ENCODE measurements around the gene MLPH. TPM values are rescaled to one million over a fixed set of nuclear protein-coding genes. Genes with fewer than 3 reads are reported as not detected.

Gene MLPH
- total and polyA plus RNA-seq, 4 donors = 2.3 to 10.1 (median 3.9) TPM

- ATAC-seq (ENCODE audit: low FRiP score) (peak; percentile 50), DNase-seq (no peak)
- H3K36me3 ChIP-seq (ENCODE audit: control insufficient read depth in 1 of 2, insufficient read depth in 2 of 2, low read length in 1 of 2) = no peaks in the 10 kb centered on the region
- H3K27ac ChIP-seq (ENCODE audit: low read depth in 1 of 2, low read length in 2 of 2) = no peak overlapping the region
- no peaks in the 10 kb centered on the region for H3K27me3 ChIP-seq (ENCODE audit: control insufficient read depth in 1 of 2, insufficient read depth in 2 of 2, low read length in 1 of 2)
- H3K4me1 ChIP-seq (ENCODE audit: control insufficient read depth in 1 of 2, insufficient read depth in 2 of 2, low read length in 2 of 2) = no peaks in the 10 kb centered on the region
- no peak overlapping the region for H3K4me3 ChIP-seq (ENCODE audit: low read length in 2 of 2)
- WGBS, 2 donors = 92 to 95% methylated on average over 17 of the region's 17 CpGs
- no peaks in the 10 kb centered on the region for H3K9me3 ChIP-seq (ENCODE audit: control insufficient read depth, low read length)
- intact Hi-C loops (cut with DNase I) = no loop called here
These were observed 38.6 kb downstream of the MLPH start for GRCh38 chr2:237525559-237526157.

DNA sequence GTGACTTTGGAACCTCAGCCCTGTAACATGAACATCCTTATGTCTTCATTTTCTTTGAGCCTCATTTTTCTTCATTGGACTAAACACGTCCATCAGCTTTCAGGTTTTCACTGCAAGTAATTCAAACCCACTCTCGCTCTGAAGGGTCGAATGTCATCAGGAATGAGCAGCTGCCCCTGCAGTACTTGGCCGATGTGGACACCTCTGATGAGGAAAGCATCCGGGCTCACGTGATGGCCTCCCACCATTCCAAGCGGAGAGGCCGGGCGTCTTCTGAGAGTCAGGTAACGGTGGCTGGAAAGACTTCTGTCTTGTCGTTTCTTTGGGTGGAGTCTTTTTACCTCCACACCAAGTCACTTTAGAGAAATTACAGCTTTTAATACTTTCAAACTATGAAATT lies 40.2 kb downstream of the MLPH start:
- Histone ChIP-seq H3K4me1 (ENCODE audit: control insufficient read depth in 1 of 2, insufficient read depth in 2 of 2, low read length in 2 of 2) (no peaks in the 10 kb centered on the region), H3K27me3 (ENCODE audit: control insufficient read depth in 1 of 2, insufficient read depth in 2 of 2, low read length in 1 of 2) (no peaks in the 10 kb centered on the region), H3K9me3 (ENCODE audit: control insufficient read depth, low read length) (no peaks in the 10 kb centered on the region), H3K36me3 (ENCODE audit: control insufficient read depth in 1 of 2, insufficient read depth in 2 of 2, low read length in 1 of 2) (no peaks in the 10 kb centered on the region), H3K4me3 (ENCODE audit: low read length in 2 of 2) (no peak overlapping the region), H3K27ac (ENCODE audit: low read depth in 1 of 2, low read length in 2 of 2) (no peak overlapping the region)
- intact Hi-C loops (cut with DNase I) = no loop called here
- WGBS, 2 donors = 84 to 88% methylated on average over 11 of the region's 11 CpGs
- ATAC-seq (ENCODE audit: low FRiP score) (no peak), DNase-seq (no peak)

- 96 to 97% methylated on average over 5 of the region's 5 CpGs for WGBS, 2 donors
- no peak for ATAC-seq (ENCODE audit: low FRiP score)
These were observed 40.7 kb downstream of the MLPH start for GRCh38 chr2:237527766-237528165.

GRCh38 chr2:237529452-237530402 lies 42.7 kb downstream of the MLPH start:
- WGBS, 2 donors = 87 to 89% methylated on average over 19 of the region's 19 CpGs
- H3K36me3 ChIP-seq (ENCODE audit: control insufficient read depth in 1 of 2, insufficient read depth in 2 of 2, low read length in 1 of 2) = no peaks in the 10 kb centered on the region
- DNase-seq = no peak
- H3K27ac ChIP-seq (ENCODE audit: low read depth in 1 of 2, low read length in 2 of 2) = no peak overlapping the region
- H3K4me1 ChIP-seq (ENCODE audit: control insufficient read depth in 1 of 2, insufficient read depth in 2 of 2, low read length in 2 of 2) = no peaks in the 10 kb centered on the region
- no peak overlapping the region for H3K4me3 ChIP-seq (ENCODE audit: low read length in 2 of 2)
- no peak for ATAC-seq (ENCODE audit: low FRiP score)
- H3K9me3 ChIP-seq (ENCODE audit: control insufficient read depth, low read length) = no peaks in the 10 kb centered on the region
- intact Hi-C loops (cut with DNase I) = no loop called here
- no peaks in the 10 kb centered on the region for H3K27me3 ChIP-seq (ENCODE audit: control insufficient read depth in 1 of 2, insufficient read depth in 2 of 2, low read length in 1 of 2)

More at GRCh38 chr2:237527766-237528165, 40.7 kb downstream of the MLPH start:
- no peaks in the 10 kb centered on the region for H3K4me1 ChIP-seq (ENCODE audit: control insufficient read depth in 1 of 2, insufficient read depth in 2 of 2, low read length in 2 of 2)
- H3K9me3 ChIP-seq (ENCODE audit: control insufficient read depth, low read length) = no peaks in the 10 kb centered on the region
- intact Hi-C loops (cut with DNase I) = no loop called here
- H3K27me3 ChIP-seq (ENCODE audit: control insufficient read depth in 1 of 2, insufficient read depth in 2 of 2, low read length in 1 of 2) = no peaks in the 10 kb centered on the region
- DNase-seq = no peak
- no peak overlapping the region for H3K4me3 ChIP-seq (ENCODE audit: low read length in 2 of 2)
- no peak overlapping the region for H3K27ac ChIP-seq (ENCODE audit: low read depth in 1 of 2, low read length in 2 of 2)
- H3K36me3 ChIP-seq (ENCODE audit: control insufficient read depth in 1 of 2, insufficient read depth in 2 of 2, low read length in 1 of 2) = no peaks in the 10 kb centered on the region

DNA sequence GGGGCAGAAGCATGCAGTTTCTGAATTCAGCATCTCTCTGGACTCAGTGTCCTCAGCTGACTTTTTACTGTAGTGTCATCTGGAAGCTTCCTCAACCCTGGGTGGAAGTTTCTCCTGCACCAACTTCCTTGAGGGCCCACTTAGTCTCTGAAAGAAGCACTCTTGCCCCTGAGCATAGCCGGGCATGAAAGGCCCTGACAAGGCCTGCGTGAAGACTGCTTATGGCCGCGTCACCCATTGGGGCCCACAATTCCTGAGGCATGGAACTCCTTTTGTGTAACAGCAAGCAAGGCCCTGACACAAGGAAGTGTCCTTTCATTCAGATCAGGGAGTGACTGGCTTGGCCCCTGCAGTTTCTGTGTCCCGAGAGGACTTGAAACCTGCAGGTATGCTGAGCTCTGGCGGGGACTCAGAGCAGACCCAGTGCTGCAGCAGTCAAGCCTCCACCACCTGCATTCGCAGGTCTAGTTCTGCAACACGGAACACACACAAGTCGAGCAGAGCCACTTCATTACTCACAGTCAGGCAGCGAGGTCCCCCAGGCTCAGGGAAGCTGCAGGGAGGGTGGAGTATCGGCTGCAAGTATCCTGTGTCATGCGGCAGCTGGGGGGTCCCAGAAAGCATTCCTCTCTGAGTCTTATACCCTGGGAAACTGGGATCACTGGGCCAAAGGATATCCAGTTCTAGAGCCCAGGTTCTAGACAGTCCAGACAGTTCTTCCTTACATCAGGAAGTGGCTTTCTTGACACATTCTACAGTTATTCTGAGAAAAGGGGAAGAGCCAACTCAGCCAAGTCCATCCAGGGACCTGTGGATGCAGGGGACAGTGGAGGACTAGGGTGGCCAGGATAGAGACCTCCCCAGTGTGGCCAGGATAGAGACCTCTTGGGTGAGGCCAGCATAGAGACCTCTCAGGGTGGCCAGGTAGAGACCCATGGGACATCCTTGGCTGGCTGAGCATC lies 43.7 kb downstream of the MLPH start:
- Histone ChIP-seq H3K36me3 (ENCODE audit: control insufficient read depth in 1 of 2, insufficient read depth in 2 of 2, low read length in 1 of 2) (no peaks in the 10 kb centered on the region), H3K9me3 (ENCODE audit: control insufficient read depth, low read length) (no peaks in the 10 kb centered on the region), H3K4me3 (ENCODE audit: low read length in 2 of 2) (no peak overlapping the region), H3K4me1 (ENCODE audit: control insufficient read depth in 1 of 2, insufficient read depth in 2 of 2, low read length in 2 of 2) (no peaks in the 10 kb centered on the region), H3K27ac (ENCODE audit: low read depth in 1 of 2, low read length in 2 of 2) (no peak overlapping the region), H3K27me3 (ENCODE audit: control insufficient read depth in 1 of 2, insufficient read depth in 2 of 2, low read length in 1 of 2) (no peaks in the 10 kb centered on the region)
- 90 to 93% methylated on average over 12 of the region's 12 CpGs for WGBS, 2 donors
- ATAC-seq (ENCODE audit: low FRiP score) = no peak
- DNase-seq = no peak
- intact Hi-C loops (cut with DNase I) = no loop called here

DNA sequence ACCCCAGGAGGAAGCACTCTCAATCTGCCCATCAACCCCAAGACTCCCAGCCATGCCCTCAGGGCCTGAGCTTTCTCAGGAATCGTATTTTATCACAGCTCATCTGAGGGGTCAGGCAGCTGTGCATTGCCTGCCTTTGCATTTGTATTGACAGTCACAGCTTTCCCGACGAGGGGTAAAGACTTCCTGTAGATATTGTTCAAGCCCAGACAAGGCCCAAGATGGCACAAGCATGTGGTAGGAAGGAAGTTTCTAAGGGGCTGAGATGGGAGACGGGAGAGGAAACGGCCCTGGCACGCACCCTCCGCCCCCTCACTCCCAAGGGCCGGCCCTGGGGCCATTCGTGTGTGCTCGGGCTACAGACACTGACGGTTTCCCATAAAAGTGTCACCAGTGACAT lies 45.1 kb downstream of the MLPH start:
- WGBS, 2 donors = 80 to 83% methylated on average over 11 of the region's 11 CpGs

DNA sequence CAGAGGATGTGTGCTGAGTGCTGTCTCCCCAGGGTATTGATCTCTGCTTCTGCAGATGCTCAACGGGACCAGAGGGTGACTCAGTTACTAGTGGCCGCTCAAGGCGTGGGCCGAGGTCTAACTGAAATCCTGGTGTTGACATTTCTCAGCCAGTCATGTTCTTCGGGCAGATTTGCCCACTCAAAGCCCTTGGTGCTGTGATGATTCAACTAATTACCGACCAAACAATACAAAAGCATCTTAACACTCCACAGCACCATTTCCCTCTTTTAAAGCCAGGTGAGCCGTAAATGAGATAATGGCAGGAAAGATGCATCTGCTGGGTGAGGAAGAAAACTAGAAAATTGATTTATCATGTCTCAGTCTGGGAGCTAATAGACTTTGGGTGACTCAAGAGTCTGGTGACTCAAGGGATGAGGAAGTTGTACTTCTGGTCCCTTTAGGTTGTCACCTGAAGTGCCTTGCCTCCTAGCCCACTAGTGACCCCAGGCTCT lies 46.7 kb downstream of the MLPH start:
- Histone ChIP-seq H3K4me1 (ENCODE audit: control insufficient read depth in 1 of 2, insufficient read depth in 2 of 2, low read length in 2 of 2) (no peaks in the 10 kb centered on the region), H3K4me3 (ENCODE audit: low read length in 2 of 2) (no peak overlapping the region), H3K27ac (ENCODE audit: low read depth in 1 of 2, low read length in 2 of 2) (no peak overlapping the region), H3K36me3 (ENCODE audit: control insufficient read depth in 1 of 2, insufficient read depth in 2 of 2, low read length in 1 of 2) (no peaks in the 10 kb centered on the region), H3K27me3 (ENCODE audit: control insufficient read depth in 1 of 2, insufficient read depth in 2 of 2, low read length in 1 of 2) (no peaks in the 10 kb centered on the region), H3K9me3 (ENCODE audit: control insufficient read depth, low read length) (no peaks in the 10 kb centered on the region)
- intact Hi-C loops (cut with DNase I) = no loop called here
- DNase-seq (no peak), ATAC-seq (ENCODE audit: low FRiP score) (no peak)
- WGBS, 2 donors = 91 to 95% methylated on average over 7 of the region's 7 CpGs

More for the DNA sequence above, 45.1 kb downstream of the MLPH start:
- DNase-seq (no peak), ATAC-seq (ENCODE audit: low FRiP score) (no peak)
- H3K4me3 ChIP-seq (ENCODE audit: low read length in 2 of 2) = no peak overlapping the region
- no peaks in the 10 kb centered on the region for H3K36me3 ChIP-seq (ENCODE audit: control insufficient read depth in 1 of 2, insufficient read depth in 2 of 2, low read length in 1 of 2)
- no peaks in the 10 kb centered on the region for H3K4me1 ChIP-seq (ENCODE audit: control insufficient read depth in 1 of 2, insufficient read depth in 2 of 2, low read length in 2 of 2)
- no peaks in the 10 kb centered on the region for H3K27me3 ChIP-seq (ENCODE audit: control insufficient read depth in 1 of 2, insufficient read depth in 2 of 2, low read length in 1 of 2)
- no peak overlapping the region for H3K27ac ChIP-seq (ENCODE audit: low read depth in 1 of 2, low read length in 2 of 2)
- intact Hi-C loops (cut with DNase I) = no loop called here
- H3K9me3 ChIP-seq (ENCODE audit: control insufficient read depth, low read length) = no peaks in the 10 kb centered on the region

- Histone ChIP-seq H3K27me3 (ENCODE audit: control insufficient read depth in 1 of 2, insufficient read depth in 2 of 2, low read length in 1 of 2) (no peaks in the 10 kb centered on the region), H3K27ac (ENCODE audit: low read depth in 1 of 2, low read length in 2 of 2) (no peak overlapping the region), H3K4me3 (ENCODE audit: low read length in 2 of 2) (no peak overlapping the region), H3K9me3 (ENCODE audit: control insufficient read depth, low read length) (no peaks in the 10 kb centered on the region), H3K4me1 (ENCODE audit: control insufficient read depth in 1 of 2, insufficient read depth in 2 of 2, low read length in 2 of 2) (no peaks in the 10 kb centered on the region), H3K36me3 (ENCODE audit: control insufficient read depth in 1 of 2, insufficient read depth in 2 of 2, low read length in 1 of 2) (no peaks in the 10 kb centered on the region)
- intact Hi-C loops (cut with DNase I) = no loop called here
- 99 to 100% methylated on average over 1 of the region's 1 CpG for WGBS, 2 donors
- DNase-seq (no peak), ATAC-seq (ENCODE audit: low FRiP score) (no peak)
These were observed 47.3 kb downstream of the MLPH start for GRCh38 chr2:237534380-237534779.
